Measurements from ENCODE around the gene PARVG. TPM values are rescaled to one million over a fixed set of nuclear protein-coding genes. Genes with fewer than 3 reads are reported as not detected.

PARVG gene
- total and polyA plus RNA-seq, 2 of the 13 experiments (the other 11 are each of a cell fraction or from before 2014, with no cell fraction given), result not detected

GRCh38 chr22:44206696-44207095 is 26.0 kb downstream of the PARVG start (continued):
- TF ChIP-seq PRDM10 (CRISPR knock-in tag; IDR thresholded peaks at IDR 0.05; ENCODE audit: low read depth) (no peak), ZNF605 (CRISPR knock-in tag; IDR thresholded peaks at IDR 0.05) (no peak), ATF7-NPFF (CRISPR knock-in tag; IDR thresholded peaks at IDR 0.05; ENCODE audit: low read depth) (no peak), MED8 (CRISPR knock-in tag; IDR thresholded peaks at IDR 0.05; ENCODE audit: insufficient replicate concordance) (no peak), ZNF629 (CRISPR knock-in tag; conservative IDR thresholded peaks at IDR 0.05) (no peak), FOXP4 (CRISPR knock-in tag; IDR thresholded peaks at IDR 0.05) (no peak), RAD21 (CRISPR knock-in tag; IDR thresholded peaks at IDR 0.05) (no peak)
